KOPT-K1 (cell line): ENCODE results near the gene CDHR2.

Source experiments
- H3K27ac ChIP-seq: fragments of 200-600 bp; sonication (generic); 2 replicates; pipeline ENCODE4 v1.5.1; 2016; ENCODE audit warnings: antibody characterized with exemption, mild to moderate bottlenecking, low read depth, low read length; ENCODE audit not compliant: poor library complexity, severe bottlenecking
- H3K36me3 ChIP-seq: fragments of 200-600 bp; sonication (generic); 2 replicates; pipeline ENCODE4 v1.5.1; 2017; ENCODE audit warnings: antibody characterized with exemption, mild to moderate bottlenecking, low read length, moderate library complexity; ENCODE audit not compliant: insufficient read depth
- H3K9me3 ChIP-seq: fragments of 200-600 bp; sonication (generic); 2 replicates; pipeline ENCODE4 v1.5.1; 2017; ENCODE audit warnings: antibody characterized with exemption, low read length, mild to moderate bottlenecking; ENCODE audit not compliant: insufficient read depth, poor library complexity, severe bottlenecking

Gene CDHR2

DNA sequence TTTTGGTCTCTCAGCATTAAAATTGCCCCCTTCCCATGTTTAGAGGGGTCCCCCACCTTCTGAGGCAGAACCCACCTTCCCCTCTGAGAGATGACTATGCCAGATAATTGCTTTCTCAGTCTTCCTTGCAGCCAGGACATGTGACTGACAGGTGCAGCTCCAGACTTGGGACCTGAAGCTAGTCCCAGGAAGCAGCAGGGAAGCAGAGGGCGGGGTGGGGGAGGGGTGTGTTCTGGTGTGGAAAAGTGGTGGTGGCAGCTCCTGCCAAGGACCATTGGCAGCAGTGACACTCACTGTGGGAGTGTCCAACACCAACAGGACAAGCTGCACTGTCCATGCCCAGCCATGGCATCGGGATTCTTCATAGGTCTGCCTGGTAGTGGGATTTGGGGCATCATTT lies 83.6 kb downstream of the CDHR2 start:
- H3K9me3 ChIP-seq = no peaks in the 10 kb centered on the region
- no peaks in the 10 kb centered on the region for H3K36me3 ChIP-seq
- no peak overlapping the region for H3K27ac ChIP-seq

DNA sequence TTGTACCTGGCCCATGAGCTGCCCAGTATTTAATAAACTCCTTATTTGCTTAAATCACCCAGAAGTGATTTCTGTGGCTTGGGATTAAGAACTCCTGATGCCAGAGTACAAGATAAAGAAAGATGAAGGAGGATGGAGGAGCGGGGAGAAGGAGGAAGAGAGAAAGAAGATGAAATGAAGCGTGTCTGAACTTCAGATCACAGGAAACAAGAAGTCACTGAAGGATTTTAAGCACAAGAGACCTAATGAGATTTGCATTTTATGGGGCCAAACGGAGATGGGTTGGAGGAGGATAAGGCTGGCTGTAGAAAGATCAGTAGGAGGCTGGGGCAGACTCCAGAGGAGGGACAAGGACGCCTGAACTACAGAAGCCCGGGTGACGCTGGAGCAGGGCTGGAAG lies 84.5 kb downstream of the CDHR2 start:
- H3K27ac ChIP-seq = no peak overlapping the region
- H3K9me3 ChIP-seq = no peaks in the 10 kb centered on the region
- H3K36me3 ChIP-seq = no peaks in the 10 kb centered on the region

DNA sequence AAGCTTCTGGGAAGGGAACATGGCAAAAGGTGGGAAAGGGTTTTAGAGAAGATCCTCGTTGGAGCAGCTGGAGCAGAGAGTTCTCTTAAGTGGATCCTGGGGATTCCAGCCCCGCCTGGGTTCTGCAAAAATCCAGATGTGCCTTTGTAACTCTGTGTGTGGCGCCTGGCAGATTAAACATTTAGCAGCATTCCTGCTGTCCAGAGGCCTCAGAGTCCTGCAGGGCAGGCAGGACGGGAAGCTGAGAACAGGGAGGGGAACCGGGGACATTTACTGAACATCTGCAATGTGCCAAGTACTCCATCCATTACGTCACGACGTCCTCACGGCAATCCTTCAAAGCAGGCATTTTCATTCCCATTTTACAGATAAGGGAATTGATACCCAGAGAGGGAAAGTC lies 87.3 kb downstream of the CDHR2 start:
- no peaks in the 10 kb centered on the region for H3K36me3 ChIP-seq
- no peak overlapping the region for H3K27ac ChIP-seq
- no peaks in the 10 kb centered on the region for H3K9me3 ChIP-seq

DNA sequence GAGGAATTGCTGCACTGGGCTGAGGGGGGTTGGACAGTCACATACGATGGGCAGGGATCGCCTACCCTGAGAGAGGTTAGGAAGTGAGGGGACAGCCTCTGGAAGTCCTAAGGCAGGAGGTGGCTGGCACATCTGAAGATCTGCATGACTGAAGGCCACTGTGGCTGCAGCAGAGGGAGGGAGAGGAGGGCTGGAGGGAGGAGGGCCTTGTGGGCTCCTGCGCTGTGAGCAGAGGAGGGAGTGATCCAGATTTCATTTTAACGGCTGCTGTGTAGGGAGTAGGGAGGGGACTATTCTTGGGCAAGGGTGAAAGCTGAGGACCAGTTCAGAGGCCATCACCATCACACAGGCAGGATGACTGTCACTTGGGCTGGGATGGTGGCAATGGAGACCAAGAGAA lies 88.4 kb downstream of the CDHR2 start:
- Histone ChIP-seq H3K36me3 (no peaks in the 10 kb centered on the region), H3K27ac (no peak overlapping the region), H3K9me3 (no peaks in the 10 kb centered on the region)

DNA sequence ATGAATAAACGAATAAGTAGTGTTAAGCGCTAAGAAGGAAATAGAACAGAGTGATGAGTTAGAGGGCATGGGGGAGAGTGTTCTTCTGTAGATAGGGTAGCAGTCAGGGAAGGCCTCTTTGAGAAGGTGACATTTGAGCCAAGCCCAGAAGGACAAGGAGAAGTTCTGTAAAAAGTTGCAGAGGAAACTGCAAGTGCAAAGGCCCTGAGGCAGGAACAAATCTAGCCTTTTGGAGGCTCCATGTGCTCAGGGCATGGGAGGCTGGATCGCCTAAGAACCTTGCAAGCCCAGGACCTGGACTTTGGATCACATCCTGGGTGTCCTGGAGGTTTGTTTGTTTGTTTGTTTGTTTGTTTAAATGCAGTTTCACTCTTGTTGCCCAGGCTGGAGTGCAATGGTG lies 89.3 kb downstream of the CDHR2 start:
- Histone ChIP-seq H3K9me3 (no peaks in the 10 kb centered on the region), H3K36me3 (no peaks in the 10 kb centered on the region), H3K27ac (no peak overlapping the region)

DNA sequence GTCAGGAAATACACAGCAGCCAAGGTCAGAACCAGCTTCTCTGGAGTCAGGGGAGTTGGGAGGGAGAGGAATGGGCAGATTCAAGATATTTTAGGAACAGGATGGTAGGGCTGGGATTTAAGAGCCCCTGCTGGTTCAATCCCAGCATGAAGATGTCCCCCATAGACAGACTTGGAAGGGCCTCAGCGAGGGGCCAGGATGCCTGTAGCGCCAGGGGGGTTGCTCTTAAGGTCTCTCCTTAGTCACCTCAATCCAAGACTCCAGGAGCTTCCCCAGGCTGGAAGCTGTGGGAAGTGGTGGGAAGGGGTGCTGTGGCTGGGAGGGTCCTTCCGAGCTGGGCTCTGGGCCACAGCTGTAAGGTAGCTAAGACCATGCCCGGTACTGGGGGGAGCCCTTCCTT lies 90.1 kb downstream of the CDHR2 start:
- no peaks in the 10 kb centered on the region for H3K9me3 ChIP-seq
- no peak overlapping the region for H3K27ac ChIP-seq
- no peaks in the 10 kb centered on the region for H3K36me3 ChIP-seq

DNA sequence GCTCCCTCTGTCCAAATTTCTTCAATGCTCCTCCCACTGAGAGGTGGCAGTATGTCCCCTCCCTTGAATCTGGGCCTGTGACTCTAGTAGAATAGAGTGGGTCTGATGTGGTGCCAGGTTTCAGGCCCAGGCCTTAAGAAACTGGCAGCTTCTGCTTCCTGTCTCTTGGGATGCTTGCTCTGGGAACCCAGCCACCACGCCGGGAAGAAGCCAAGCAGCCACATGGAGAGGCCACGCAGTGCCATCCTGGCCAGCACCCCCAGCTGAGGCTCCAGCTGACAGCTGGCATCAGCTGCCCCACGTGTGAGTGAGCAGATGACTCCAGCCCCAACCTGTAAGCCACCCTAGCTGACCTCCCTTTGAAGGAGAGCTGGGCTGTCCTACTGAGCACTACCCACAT lies 90.8 kb downstream of the CDHR2 start:
- H3K9me3 ChIP-seq = no peaks in the 10 kb centered on the region
- no peaks in the 10 kb centered on the region for H3K36me3 ChIP-seq
- H3K27ac ChIP-seq = no peak overlapping the region

DNA sequence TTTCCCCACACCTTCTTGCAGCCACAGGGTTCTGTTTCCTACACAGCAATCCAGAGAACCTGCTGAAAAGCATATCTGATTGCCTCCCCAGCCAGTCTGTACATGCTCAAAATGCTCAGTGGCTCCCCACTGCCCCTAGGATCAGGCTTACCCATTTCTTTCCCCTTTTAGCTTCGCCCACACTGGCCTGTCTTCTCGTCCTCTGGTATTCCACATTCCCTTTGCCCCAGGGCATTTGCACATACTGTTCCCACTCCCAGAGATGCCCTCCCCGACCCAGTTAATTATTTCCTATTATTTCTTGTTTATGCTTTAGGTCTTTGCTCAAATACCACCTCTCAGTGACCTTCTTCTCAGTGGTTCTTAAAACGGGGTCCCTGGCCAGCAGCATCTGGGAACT lies 91.5 kb downstream of the CDHR2 start:
- Histone ChIP-seq H3K27ac (no peak overlapping the region), H3K9me3 (no peaks in the 10 kb centered on the region), H3K36me3 (no peaks in the 10 kb centered on the region)

DNA sequence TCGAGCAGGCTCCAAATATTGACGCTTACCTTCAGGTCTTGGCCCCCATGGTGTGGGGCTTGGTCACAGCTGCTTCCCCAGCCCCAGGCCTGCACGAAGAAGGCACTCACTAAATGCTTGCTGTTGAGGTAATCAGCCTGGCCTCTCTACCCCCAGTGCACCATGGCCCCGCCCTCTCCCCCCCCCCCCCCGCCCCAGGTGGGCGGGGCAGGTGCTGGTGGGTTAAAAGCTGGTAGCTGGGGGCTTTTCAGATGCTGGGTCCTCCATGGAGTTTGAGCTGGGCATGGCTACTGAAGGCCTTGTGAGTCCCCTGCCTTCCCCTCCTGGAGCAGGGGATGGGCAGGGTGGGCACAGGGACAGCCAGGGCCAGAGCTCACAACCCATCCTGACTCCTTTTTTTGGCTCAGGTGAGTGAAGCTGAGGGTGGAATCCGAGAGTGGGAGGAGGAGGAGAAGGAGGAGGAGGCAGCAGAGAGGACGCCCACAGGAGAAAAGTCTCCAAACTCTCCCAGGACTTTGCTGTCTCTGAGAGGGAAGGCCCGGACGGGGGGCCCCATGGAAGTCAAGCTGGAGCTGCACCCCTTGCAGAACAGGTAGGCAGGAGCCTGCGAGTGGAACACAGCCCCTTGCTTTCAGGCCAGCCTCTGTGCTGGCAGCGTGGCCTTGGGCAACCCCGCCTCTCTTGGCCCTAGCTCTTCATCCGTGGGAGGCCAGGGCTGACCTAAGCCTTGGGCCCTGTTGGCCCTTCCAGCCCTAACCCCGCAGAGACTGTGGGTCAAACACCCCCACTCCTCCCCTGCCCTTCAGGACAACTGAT lies 93.7 kb downstream of the CDHR2 start:
- Histone ChIP-seq H3K9me3 (no peaks in the 10 kb centered on the region), H3K27ac (no peak overlapping the region), H3K36me3 (no peaks in the 10 kb centered on the region)

DNA sequence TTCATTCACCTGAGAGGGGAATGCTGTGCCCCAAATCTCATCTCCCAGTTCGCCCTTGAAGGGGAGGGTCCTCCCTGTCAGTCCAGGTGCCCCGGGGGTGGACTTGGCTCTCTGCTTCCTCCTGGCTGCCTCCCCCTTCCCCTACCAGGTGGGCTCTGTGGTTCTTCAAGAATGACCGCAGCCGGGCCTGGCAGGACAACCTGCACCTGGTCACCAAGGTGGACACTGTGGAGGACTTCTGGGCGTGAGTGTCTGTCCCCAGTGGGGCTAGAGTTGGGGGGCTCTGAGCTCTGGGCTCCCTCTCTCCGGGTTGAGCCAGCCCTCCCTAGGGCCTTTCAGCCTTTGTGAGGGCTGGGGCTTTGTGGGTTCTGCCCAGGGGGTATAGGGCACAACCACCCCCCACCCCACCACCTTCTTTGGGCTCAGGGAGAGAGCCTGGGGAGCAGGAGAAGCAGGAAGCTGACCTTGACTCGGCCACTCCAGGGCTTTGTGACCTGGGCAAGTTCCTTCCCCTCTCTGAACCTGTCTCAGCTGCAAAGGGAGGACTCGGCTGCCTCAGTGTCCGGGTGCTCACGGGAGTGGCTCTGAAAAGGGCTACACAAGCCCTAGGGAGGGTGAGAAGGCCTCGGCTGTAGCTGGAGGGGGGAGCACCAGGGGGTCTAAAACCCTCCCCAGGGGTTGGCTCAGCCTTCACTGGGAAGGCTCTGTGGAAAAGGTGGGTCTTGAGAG lies 94.5 kb downstream of the CDHR2 start:
- no peak overlapping the region for H3K27ac ChIP-seq
- H3K36me3 ChIP-seq = no peaks in the 10 kb centered on the region
- H3K9me3 ChIP-seq = no peaks in the 10 kb centered on the region

DNA sequence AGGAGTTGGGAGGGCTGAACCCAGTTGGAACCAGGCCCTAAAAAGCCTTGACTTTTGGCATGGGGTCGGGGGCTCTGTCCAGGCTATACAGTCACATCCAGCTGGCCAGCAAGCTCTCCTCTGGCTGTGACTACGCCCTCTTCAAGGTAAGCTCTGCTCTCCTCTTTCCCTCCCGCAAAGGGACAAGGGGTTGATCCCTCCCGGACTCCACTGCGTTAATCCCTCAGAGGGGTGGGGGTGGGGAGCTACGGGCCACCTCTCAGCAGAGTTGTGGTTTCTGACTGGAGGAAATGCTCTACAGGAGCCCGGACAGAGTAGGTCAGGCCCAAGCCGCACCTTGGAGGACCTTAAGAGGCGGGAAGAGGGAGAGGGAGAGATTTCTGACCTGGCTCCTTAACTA lies 95.2 kb downstream of the CDHR2 start:
- H3K9me3 ChIP-seq = no peaks in the 10 kb centered on the region
- no peak overlapping the region for H3K27ac ChIP-seq

DNA sequence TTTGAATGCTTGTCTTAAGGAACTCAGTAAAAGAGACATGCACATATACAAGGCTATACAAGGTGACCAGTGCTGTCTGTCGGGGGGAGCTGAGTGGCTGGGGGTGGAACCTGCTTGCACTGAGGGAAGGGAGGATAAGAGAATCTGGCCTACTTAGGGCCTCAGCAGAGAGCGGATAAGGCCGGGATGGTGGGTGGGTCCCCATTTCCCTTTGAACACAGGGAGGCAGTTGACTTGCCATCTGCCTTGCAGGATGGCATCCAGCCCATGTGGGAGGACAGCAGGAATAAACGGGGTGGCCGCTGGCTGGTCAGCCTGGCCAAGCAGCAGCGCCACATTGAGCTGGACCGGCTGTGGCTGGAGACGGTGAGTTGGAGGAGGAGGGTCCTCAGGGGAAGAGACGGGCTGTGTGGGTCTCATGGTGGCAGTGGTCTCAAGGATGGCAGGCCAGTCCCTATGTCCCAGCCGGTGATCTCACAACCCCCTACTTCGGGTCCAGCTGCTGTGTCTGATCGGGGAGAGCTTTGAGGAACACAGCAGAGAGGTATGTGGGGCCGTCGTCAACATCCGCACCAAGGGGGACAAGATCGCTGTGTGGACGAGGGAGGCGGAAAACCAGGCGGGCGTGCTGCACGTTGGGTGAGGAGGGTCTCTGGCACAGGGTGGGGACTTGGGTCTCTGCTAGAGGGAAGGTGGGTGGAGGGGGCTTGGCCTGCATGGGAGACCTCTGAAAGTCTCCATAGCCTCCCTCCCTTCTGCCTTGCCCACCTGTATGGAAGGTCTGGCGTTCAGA lies 95.9 kb downstream of the CDHR2 start:
- no peak overlapping the region for H3K27ac ChIP-seq
- H3K36me3 ChIP-seq = no peaks in the 10 kb centered on the region
- no peaks in the 10 kb centered on the region for H3K9me3 ChIP-seq

More for the DNA sequence above, 95.2 kb downstream of the CDHR2 start:
- H3K36me3 ChIP-seq = no peaks in the 10 kb centered on the region
